GOT3 (cell line): ENCODE results near the gene MARCHF9.
A peak's percentile ranks its signal among the peaks of the same experiment; 100 is the strongest.
"Not testable (repeated sequence)": the region's sequence is repeated elsewhere in the genome, so short reads cannot be mapped to it uniquely, and the experiment has no call there.

ENCODE experiments used
- DNase-seq: peaks from one replicate; lab custom pipeline; 2025; ENCODE audit warnings: mixed read lengths; lab: John Stamatoyannopoulos, UW

The MARCHF9 gene

DNA sequence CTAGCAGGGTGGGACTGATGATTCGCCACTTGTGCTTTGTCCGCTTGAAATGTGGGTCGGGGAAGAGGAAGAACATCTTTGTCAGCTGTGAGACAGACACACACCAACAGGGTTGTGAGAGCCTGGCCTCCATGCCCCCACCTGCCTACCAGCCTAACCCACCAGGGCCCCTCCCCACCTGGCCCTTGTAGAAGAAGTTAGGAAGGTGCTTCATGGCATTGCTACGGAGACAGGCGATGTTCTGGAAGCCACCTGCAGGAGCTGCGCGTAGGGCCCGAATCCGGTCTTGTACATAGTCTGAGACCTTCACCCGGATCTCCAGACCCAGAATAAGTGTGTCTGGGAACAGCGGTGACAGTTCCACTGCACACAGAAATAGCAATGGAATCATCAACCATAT lies 14.7 kb downstream of the MARCHF9 start:
- DNase-seq: no peak

DNA sequence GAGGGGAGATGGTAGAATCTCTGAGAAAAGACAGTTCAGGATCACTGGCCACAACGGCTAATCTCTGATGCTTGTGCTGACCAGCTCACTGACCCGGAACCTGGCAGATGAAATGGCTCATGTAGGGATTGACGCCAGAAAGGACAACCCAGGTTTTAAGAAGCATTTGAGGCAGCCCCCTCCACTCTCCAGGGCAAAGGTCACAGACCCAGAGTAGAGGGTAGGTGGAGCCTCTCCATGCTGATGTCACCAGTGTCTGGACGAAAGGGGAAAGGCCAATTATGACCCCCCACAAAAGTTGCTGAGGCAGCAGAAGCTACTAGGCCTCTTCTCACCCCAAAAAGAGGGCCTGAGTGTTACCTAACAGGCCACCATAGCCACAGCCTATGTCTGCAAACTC lies 15.8 kb downstream of the MARCHF9 start:
- no peak for DNase-seq

DNA sequence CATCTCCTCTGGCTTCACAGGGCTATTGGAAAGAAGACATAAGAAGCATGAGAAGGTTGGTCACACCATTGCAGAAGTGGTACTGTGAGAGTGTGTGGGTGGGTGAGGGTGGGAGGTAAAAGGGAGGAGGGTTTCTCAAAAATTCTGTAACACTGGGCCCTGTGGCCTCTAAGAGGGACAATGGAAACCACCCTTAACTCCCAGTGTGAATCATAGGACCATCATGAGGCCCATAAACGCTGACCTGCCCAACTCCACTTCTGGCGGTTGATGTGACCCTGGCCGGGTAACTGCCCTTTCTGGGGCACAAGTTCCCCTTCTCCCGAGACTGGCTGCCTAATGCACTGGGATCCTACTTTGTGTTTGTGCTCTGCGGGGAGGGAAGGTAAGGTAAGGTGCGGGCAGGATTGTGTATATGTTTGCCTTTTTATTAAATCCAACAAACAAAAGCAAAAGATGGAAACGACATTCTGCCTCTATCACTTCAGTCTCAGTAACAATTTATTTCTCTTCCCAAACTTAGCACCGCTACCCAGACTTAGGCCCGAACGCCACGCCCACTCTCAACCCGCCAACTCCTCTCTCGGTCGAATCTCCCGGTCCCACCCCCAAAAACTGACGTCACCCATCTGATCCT lies 16.5 kb downstream of the MARCHF9 start:
- no peak for DNase-seq

DNA sequence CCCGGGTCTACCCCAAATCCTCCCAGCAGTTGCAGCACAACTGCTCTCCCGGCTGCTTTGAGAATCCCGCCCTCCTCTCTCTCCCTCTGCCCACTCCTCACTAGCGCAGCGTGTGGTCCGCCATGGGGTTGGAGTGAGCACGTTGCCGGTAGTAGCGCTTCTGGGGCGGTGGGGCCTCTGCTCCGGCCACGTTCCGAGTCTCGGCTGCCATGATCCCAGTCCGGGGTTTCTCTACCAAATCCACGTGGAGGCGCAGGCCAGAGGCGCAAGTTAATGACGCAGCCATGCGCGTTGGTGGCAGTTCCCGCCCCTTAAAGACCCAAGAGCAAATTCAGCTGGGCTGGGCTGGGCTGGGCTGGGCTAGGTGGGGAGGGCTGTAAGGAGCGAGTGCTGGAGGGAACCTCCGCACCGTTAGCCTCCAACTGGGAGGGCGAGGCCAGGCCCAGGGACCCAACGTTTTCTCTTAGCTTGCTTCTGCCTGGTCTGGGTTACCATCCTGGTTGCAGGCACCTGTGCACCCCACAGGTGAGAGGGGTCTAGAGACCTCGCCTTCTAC lies 17.0 kb downstream of the MARCHF9 start, which contains the start of gene METTL1:
Gene METTL1, minus strand, starts transcription at position 233 of the 556 bp plus-strand sequence. Its CDS starts 22 bp downstream, at position 211.
- DNase-seq: peak; percentile 100

DNA sequence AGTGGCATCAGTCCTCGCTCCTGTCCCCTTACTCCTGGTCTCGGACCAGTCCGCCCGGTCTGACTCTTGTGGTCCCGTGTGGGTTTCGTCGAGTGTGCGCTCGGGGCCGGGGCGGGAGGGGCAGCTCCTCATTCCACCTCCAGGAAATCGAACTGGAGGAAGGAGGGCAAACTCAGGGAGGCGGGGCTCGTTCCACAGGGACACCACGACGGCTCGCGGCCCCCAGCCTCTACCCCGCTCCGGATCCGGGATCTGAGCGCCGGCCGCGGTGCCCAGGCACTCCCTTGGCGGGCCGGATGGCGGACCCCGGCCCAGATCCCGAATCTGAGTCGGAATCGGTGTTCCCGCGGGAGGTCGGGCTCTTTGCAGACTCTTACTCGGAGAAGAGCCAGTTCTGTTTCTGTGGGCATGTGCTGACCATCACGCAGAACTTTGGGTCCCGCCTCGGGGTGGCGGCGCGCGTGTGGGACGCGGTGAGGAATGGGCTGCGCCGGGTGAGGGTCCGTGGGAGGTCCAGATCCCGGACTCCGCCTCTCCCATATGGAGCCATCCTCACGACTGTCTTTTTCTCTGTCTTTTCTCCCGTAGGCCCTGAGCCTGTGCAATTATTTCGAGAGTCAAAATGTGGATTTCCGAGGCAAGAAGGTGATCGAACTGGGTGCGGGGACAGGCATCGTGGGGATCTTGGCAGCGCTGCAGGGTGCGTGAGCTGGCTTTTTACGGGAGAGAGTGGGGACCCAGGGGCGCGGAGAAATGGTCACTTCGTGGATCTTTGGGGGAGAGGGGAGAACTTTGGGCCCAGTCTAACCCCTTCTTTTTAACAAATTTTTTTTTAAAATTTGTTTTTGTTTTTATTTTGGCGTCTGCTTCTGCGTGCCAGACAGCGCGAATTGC lies 17.8 kb downstream of the MARCHF9 start, which contains the start of gene EEF1AKMT3:
Gene EEF1AKMT3, plus strand, starts transcription at position 186 of the 894 bp plus-strand sequence. Its CDS starts 111 bp downstream, at position 297.
- DNase-seq: peak; percentile 100

DNA sequence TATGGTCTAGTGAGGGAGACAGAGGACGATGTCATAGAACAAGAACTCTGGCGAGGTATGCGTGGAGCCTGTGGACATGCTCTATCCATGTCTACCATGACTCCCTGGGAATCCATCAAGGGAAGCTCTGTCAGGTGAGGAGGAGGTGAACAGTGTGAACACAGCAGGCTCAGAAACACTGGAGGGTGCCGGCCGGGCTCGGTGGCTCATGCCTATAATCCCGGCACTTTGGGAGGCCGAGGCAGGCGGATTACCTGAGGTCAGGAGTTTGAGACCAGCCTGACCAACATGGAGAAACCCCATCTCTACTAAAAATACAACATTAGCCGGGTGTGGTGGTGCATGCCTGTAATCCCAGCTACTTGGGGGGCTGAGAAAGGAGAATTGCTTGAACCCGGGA lies 19.7 kb downstream of the MARCHF9 start:
- DNase-seq: not testable (repeated sequence)

DNA sequence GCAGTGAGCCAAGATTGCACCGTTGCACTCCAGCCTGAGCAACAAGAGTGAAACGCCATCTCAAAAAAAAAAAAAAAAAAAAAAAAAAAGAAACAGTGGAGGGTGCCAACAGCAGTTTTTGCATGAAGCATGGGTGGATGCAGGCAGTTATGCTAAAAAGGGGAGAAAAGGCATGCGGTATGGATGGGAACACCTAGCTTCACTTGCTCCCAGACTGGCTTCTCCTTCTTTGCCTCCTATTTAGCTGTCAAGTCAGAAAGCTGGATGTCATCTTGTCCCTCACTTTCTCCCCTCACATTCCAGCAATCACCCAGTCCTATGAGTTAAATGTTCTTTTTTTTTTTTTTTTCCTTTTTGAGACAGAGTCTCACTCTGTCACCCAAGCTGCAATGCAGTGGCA lies 20.1 kb downstream of the MARCHF9 start:
- DNase-seq: no peak

DNA sequence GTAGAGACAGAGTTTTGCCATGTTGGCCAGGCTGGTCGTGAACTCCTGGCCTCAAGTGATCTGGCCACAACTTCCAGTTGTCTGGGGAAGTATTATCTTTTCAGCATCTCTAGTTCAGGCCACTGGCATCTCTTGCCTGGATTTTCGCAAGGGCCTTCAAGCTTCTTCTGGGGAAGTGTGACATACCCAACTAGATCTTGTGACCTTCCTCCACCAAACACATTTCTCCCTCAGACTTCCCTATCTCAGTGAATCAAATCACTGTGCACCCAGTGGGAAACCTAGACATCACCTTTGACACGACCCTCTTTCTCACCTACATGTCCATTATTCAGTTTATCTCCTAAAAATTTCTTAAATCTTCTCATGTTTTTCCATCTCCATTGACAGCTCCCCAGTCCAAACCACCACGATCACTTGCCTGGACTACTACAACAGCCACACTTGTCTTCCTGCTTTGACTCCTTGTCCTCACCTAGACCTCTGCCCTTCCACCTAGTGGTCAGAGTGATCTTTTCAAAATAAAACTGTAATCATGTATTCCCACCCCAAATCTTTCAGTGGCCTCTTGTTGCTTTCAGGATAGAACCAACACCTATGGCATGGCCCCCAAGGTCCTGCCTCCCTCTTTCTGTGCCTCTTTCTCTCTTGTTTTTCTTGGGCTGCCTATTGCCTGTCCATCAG lies 20.8 kb downstream of the MARCHF9 start:
- DNase-seq: no peak

DNA sequence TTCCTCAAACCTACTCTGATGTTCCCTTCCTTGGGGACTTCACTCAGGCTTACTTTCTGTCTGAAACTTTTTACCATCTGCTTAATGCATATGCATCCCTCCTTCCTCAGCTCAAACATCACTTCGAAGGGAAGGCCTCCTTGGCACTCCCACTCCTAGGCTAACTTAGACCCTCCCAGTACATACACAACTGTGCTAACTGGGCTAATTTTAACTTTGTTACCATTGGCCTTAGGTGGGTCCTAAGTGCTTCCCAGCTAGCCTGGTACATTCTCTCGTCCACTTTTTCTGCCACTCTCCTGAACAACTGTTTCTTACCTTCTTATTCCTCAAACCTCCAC lies 21.3 kb downstream of the MARCHF9 start:
- no peak for DNase-seq

DNA sequence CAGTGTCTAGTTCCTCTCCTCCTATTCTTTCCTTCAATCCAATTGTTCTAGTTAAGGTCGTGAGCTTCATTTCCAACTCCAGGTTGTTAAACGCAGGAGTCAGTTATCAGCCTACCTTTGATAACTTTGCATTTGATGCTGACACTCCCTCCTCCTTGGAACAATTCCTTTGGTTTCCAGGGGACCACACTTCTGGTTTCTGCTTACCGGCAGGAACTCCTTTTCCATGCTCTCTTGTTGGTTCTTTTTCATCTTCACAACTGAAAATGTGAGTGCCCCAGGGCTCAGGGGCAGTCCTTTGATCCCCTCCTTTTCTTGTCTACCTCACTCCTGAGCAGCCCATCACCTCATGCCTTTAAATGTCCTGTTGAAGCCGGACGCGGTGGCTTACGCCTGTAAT lies 22.5 kb downstream of the MARCHF9 start:
- no peak for DNase-seq

DNA sequence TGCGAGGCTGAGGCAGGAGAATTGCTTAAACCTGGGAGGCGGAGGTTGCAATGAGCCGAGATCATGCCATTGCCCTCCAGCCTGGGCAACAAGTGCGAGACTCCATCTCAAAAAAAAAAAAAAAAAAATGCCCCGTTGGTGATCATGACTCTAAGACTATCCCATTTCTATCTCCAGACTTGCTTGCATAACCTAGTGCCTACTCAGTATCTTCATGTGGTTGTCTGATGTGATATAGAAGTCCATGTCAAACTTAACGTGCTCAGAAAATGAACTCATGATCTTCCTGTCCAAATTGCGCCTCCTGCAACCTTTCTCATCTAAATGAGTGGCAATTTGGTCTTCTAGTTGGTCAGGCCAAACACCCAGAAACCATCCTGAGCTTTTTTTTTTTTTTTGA lies 23.0 kb downstream of the MARCHF9 start:
- DNase-seq: no peak

DNA sequence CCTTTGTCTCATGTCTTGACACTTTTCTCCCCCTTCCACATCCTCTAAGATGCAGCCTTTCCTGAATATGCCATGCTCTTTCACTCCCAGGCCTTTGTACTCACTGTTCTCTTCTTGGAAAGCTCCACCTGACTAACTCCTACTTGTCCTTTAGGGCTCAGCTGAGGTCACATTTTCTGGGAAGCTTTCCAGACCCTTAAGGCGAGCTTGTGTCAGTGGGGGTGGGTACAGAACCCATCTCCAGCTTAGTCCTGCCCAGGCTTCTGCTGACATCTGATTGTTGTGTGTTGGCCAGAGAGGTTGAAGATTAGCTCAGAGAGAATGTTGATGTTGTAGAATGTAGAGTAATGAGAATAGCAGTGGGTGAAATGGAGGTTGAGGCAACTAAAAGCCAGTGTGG lies 24.8 kb downstream of the MARCHF9 start:
- no peak for DNase-seq

DNA sequence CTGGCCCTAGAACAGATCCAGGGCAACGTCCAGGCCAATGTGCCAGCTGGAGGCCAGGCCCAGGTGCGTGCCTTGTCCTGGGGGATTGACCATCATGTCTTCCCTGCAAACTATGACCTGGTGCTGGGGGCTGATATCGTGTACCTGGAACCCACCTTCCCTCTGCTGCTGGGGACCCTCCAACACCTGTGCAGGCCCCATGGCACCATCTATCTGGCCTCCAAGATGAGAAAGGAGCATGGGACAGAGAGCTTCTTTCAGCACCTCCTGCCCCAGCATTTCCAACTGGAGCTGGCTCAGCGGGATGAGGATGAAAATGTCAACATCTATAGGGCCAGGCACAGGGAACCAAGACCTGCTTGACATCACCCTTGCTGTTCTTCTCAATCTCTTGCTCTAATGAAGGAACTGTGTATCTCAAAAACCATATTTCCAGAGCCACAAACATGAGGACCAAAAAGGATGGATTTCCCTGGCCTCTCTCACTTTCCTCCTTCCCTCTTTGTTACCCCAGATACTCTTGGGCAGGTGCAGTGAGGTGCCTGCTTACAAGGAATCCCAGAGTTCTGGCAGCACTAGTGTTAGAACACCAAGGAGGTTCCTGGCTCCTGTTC lies 25.5 kb downstream of the MARCHF9 start:
- no peak for DNase-seq

DNA sequence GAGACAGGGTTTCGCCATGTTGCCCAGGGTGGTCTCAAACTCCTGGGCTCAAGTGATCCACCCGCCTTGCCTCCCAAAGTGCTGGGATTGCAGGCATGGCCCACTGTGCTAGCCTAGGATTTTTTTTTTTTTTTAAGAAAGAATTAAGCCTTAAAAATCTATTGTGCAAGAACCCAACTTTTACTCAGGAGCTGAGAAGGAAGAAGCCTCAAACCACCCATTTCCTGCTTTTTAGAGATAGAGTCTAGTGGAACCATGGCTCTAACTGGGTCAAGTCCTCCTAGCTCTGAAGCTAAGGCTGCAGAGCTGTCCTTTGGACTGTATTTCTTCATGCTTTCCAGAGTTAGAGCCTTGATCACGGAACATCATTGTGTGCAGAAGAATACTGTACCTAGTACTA lies 26.3 kb downstream of the MARCHF9 start:
- no peak for DNase-seq

DNA sequence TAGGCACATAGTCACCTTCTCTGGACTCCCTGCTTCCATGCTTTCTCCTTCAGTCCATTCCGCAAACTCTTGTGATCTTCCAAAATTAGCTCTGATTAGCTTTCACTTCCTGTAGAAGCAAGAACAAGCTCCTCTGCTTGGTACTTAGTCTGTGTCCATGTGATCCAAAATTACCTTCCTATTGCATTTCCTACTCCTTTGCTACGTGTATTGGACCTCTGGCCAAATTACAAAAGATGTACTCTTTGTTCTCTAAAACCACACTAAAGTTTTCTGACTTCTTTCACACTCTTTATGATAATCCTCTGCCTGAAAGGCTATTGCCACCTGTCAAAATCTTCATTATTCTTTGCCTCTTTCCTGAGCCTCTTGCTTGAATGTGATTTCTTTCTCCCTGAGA lies 26.9 kb downstream of the MARCHF9 start:
- DNase-seq: no peak

DNA sequence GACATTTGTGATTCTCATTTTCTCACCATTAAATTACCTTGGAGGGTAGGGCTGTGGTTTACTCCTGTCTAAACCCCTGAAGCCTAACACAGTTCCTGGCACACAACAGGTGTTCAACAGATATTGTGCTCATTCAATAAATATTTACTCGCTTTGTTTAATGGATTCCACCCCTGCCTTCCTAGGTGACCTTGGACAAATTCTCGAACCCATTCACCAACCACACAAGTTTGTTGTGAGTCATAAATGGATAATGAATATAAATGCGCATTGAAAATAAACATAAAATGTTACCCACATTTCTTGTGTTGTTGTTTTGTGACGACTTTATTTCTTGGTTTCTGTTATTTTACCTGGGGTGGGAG lies 27.3 kb downstream of the MARCHF9 start:
- no peak for DNase-seq

DNA sequence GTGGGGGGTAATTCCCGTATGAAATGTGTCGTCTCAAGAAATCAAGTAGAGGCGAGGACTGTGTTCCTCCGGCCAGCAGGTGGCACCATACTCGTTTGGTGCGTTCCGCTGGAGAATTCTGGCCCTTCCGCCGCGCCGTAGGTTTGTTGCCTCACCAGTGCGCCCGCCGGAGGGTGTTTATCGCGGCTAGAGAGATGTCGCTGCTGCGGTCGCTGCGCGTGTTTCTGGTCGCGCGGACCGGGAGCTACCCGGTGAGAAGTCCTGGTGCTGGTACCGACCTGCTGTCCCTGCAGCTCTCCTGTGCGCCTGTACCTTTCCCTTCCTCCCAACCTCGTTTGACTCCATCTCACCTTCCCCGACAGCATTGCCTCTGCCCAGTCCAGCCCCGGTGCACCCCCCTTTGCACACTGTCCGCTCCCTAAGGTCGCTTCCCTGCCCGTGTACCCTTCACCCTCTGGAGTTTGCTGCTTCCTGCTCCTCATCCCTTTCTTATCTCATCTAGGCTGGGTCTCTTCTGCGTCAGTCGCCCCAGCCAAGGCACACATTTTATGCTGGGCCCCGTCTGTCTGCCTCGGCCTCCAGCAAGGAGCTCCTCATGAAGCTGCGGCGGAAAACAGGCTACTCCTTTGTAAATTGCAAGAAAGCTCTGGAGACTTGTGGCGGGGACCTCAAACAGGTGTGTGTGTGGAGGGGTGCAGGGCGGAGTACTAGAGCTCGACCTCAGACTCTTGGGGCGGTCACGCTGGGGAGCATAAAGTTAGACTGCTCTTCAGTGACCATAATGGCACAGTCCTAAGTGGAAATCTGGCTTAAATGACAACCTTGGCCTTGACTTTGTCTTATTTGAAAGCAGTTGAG lies 27.9 kb downstream of the MARCHF9 start, which contains the start of gene TSFM:
Gene TSFM, plus strand, starts transcription at position 180 of the 858 bp plus-strand sequence. Its CDS starts 15 bp downstream, at position 195.
- peak; percentile 100 for DNase-seq

DNA sequence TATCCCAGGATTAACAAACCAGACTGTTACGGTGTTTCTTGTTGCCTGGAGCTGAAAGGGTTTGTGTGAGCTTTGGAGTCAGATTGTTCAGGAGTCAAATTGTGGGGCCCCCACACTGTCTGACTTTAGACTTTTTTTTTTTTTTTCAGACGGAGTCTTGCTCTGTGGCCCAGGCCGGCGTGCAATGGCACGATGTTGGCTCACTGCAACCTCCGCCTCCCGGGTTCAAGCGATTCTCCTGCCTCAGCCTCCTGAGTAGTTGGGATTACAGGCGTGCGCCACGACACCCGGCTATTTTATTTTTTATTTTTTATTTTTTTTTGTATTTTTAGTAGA lies 28.5 kb downstream of the MARCHF9 start:
- DNase-seq: no peak

DNA sequence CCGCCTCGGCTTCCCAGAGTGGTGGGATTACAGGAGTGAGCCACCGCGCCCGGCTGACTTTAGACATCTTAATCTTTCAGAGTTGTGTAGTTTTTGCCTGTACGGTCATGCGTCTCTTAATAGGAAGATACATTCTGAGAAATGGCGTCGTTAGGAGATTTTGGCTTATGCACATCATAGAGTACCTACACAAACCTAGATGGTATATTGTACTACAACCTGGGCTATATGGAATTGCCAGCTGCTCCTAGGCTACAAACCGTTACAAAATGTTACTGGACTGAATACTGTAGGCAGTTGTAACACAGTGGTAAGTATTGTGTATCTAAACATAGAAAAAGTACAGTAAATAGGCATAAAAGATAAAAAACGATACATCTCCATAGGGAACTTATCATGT lies 29.0 kb downstream of the MARCHF9 start:
- no peak for DNase-seq

DNA sequence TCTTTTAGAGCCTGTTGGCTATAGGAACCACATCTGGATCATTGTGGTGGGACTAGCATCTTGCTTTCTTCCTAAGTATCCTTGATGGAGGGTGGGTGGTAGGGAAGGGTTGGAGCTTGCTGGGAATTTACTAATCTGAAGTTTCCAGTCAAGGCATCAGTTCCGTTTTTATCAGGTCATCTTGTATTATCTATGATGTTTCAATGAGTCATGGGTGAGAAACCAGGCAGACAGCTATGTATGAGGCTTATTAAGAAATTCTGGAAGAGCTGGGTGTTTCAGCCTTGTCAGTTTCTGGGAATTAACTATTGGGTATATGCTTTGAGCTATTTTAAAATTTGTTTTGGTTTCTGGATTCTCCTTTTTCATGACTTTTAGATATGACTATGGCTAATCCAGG lies 39.0 kb downstream of the MARCHF9 start:
- DNase-seq: no peak

DNA sequence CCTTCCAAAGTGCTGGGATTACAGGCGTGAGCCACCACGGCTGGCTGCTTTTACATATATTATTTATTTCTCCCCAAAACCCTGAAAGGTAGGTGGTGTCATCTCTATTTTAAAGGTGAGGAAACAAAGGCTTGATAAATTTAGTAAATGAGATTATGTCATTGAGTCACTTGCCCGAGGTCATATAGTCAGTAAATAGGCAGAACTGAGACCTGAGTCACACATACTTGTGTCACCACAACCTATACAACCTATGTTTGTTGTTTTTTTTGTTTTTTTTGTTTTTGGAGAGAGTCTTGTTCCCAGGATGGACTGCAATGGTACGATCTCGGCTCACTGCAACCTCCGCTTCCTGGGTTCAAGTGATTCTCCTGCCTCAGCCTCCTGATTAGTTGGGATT lies 40.5 kb downstream of the MARCHF9 start:
- DNase-seq: no peak
